HPDE6-E6E7 (cell line): ENCODE results near the gene NUTM2A.
"Not testable (repeated sequence)": the region's sequence is repeated elsewhere in the genome, so short reads cannot be mapped to it uniquely, and the experiment has no call there.

Experiments
- DNase-seq: peaks from one replicate; pipeline ENCODE4 v3.0.0; 2011; ENCODE audit warnings: missing footprints; ENCODE audit errors: extremely low spot score

Gene NUTM2A, protein sequence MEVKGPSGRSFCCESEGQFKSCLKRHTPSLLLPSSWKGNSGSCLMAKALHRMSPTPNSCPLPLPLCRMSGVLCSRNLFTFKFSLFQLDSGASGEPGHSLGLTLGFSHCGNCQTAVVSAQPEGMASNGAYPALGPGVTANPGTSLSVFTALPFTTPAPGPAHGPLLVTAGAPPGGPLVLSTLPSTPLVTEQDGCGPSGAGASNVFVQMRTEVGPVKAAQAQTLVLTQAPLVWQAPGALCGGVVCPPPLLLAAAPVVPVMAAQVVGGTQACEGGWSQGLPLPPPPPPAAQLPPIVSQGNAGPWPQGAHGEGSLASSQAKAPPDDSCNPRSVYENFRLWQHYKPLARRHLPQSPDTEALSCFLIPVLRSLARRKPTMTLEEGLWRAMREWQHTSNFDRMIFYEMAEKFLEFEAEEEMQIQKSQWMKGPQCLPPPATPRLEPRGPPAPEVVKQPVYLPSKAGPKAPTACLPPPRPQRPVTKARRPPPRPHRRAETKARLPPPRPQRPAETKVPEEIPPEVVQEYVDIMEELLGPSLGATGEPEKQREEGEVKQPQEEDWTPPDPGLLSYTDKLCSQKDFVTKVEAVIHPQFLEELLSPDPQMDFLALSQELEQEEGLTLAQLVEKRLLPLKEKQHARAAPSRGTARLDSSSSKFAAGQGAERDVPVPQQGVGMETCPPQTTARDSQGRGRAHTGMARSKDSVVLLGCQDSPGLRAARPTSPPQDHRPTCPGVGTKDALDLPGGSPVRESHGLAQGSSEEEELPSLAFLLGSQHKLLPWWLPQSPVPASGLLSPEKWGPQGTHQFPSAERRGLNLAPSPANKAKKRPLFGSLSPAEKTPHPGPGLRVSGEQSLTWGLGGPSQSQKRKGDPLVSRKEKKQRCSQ

DNA sequence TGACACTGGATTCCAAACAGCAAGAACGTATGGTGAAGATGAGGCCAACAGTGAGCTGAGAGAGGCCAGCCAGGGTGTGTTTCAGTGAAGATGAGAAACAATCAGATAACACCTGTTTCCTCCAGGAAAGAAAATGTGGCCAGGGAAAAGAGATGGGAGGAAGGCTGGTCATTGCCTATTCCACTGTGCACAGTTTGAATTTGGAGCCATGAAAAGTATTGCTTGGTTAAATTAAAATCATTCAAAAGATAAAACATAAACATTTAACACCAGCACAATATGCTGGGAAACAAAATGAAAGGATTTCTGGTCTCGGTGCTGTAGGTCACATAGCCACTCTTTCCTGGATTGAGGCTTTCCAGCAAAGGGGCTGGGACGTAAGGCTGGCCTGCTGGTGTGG, at the start of gene NUTM2A:
Gene NUTM2A (plus strand): TSS at position 301 of the 400 bp plus-strand sequence. CDS start 383 bp downstream, outside the sequence.
- DNase-seq, result not testable (repeated sequence)

DNA sequence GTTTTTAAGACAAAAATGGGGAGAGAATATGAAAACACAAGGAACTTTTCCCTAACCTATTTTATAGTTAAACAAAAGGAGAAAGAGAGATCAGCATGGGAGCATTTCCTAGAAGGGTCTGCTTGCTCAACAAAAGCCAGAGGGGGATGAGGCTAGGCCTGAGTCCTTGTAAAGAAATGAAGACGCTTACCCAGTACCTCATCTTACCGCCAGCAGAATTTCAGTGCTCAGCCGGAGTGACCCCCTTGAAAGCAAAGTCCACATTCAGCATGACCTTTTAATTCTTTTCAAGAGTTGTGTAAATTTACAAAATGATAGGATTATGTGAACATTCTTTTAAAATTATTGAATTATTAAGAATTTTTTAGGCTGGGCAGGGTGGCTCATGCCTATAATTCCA, 47.7 kb upstream of the NUTM2A start:
- DNase-seq, result not testable (repeated sequence)

DNA sequence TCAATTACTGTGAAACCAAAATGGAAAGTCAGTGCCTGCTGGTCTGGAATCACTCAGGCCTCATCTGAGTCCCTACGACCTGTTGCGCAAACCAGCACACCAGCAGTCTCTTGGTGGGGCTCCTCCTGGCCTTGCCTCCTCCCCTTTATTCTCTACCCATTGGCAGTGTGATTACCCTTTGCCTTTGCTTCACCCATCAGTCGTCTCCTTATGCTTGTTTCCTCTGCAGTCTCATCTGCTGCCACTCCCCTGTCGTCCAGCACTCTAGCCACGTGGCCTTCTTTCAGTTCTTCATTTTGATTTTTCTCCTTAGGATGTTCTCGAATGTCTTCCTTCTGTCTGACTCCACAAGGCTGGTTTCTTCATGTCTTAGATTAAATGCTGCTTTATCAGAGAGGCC, 40.8 kb upstream of the NUTM2A start:
- not testable (repeated sequence) for DNase-seq

DNA sequence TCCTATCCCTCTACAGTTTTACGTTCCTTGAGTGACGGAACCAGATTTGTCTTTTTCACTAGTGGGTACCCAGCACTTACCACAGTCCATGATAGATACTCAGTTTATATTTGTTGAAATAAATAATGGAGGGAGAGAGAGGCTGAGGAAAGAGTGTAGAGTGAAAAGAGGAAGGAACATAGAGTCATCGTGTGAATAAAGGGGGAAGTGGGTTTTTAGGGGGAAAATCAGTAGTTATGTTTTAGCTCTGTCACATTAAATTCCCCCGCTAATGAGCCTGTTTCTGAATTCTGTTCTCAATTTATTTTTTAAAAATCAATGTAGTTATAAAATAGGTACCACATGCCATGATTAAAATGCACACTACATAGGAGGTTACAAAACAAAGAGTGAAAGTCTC, 39.2 kb upstream of the NUTM2A start:
- DNase-seq, result not testable (repeated sequence)

DNA sequence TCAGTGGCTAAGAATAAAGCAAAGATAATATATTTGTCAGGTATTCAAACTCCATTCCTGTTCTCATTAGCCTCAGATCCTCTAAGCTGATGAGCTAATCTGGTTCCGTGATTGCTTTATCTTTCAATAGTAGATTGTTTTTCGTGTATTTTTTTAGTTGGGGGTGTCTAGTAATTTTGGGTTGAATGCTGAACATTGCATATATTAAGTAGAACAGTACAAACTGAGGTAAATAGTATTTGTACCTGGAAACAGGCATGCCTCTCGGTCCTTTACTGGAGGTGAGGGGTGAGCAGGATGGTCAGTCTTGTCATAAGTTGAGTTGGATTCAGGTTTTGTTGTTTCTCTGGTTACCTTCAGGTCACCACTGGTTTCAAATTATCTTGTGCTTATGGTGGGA, 37.7 kb upstream of the NUTM2A start:
- DNase-seq, result not testable (repeated sequence)

DNA sequence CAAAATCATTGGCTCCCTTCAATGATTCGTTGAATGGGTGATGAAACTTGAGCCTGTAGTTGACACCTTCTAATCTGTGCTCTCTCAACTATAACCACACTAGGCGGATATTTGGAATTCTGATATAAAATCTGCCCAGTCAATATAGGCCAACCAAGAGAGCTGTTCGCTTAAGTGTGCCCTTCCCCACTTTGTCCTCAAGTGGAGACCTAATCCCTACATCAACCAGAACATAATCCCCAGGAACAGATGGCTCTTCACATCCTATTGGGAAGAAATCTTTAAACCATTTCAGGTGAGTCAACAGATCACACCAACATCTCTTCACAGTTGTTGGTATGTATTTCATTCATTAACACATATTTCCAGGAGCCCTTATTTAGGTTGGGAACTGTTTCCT, 33.4 kb upstream of the NUTM2A start:
- not testable (repeated sequence) for DNase-seq

DNA sequence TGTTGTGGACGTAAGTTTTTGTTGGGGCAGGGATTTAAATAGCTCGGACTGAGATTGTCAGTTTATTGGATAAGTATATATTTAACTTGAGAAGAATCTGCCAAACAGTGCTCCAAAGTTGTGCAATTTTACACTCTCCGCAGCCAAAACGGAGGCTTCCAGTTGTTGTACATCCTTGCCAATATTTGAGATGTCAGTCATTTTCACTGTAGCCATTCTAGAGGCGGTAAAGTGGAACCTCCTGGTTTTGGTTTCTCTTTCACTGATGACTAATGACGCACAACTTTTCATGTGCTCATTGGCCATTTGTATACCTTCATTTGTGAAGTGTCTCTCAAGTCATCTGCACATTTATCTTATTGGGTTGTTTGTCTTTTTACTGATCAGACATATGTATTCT, 24.3 kb upstream of the NUTM2A start:
- DNase-seq, result not testable (repeated sequence)

DNA sequence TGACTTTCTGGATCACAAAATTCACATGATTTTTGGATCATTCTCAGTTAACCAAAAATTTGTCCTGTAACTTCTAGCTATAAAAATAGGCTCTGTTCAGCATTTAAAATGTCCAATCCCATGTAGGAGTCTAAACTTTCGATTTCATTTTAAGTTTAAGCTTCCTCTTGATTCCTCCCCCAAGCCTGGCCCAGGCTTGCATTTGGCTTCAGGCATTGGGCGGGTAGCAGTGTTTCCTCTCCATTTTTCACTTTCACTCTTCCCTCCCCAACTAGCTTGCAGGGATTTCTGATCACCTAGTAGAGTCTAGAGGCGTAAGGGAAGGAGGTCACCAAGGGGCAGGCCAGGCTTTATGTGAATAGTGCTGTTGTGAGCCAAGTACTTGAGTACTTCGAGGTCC, 20.4 kb upstream of the NUTM2A start:
- DNase-seq, result not testable (repeated sequence)

DNA sequence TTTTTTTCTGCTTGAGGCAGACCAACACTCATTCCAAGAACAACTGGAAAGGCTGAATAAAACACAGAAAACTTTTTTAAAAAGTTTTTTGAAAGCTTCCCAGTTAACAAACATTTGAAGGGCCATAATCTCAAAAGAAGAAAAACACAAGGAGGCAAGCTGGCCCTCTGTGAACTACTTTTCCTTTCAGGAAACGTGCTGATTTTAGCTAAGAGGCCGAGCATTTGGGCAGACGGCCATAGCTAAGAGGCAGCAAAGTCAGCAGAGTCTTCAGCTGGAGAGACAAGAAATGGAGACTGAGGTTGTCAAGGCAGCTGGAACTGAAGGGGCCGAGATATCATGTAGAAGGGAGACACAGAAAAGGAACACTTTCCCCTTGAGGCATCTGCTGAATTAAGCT, 18.3 kb upstream of the NUTM2A start:
- DNase-seq, result not testable (repeated sequence)

DNA sequence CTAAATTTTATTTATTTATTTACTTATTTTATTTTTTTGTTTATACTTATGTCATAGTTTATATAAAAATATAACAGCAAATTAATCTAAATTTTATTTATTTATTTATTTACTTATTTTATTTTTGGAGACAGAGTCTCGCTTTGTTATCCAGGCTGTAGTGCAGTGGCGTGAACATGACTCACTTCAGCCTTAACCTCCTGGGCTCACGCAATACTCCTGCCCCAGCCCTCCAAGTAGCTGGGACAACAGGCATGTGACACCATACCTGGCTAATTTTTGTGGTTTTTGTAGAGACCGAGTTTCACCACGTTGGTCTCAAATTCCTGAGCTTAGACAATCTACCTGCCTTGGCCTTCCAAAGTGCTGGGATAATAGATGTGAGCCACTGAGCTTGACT, 14.9 kb upstream of the NUTM2A start:
- not testable (repeated sequence) for DNase-seq

DNA sequence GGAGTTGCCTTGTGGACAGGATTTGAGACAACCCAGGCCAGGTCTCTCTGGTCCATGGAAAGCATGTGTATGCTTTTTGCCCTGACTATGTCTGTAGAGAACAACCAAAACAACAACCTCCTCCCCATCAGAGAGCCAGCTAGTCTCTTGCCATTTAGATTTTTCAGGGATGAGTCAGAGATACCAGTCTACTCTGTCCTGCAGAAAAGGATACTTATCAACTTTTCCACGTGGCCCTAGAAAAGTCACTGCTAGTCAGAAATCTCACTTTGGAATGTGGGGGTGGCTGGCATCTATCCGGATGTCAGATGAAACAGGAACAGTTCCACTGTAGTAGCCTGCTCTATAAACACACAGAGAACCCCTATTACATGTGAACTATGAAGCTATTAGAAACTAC, 13.4 kb upstream of the NUTM2A start:
- not testable (repeated sequence) for DNase-seq

DNA sequence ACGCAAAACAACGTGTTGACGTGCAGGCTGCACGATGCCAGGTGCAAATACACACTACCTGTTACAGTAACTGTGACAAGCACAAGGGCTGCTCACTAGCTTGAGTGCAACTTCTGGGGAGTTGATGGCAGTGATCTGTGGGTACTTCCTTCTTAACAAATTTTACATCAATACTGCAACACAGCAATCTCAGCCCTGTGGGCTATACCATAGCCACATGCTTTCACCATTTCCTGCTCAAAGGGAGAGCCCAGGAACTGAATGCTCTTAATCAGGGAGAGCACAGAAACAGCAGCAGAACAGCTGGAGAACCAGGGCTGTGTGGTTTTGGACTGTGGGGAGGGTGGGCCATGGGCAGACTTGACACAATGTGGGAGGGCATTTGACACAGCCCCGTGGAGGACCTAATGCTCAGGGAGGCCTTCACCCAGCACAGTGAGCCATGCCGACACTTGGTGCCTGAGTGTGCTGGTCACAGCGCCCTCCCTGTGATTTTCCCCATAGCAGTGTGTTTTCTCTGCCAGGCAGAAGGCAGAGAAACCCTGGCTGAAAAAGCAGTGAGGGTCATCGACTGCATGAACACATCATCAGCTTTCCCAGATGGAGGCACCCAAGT, 12.0 kb upstream of the NUTM2A start:
- DNase-seq, result not testable (repeated sequence)

DNA sequence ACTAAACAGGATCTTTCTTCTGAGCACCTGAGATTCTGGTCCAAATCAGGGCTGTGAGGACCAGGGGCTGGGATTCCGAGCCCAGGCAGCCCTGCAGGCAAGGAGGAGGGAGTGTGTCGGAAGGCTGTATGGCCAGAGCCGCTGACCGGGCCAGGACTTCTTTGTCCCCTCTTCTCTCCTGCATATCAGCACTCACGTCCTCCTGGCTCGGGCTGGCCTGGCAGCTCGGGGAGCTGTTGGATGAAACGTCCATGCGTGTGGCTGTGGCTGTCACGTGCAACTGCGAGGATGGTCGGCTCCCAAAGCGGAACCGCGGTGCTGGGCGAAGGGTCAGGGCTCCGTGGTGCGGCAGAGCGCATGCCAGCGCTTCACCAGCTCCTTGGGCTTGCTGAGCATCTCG, 11.4 kb upstream of the NUTM2A start:
- not testable (repeated sequence) for DNase-seq

DNA sequence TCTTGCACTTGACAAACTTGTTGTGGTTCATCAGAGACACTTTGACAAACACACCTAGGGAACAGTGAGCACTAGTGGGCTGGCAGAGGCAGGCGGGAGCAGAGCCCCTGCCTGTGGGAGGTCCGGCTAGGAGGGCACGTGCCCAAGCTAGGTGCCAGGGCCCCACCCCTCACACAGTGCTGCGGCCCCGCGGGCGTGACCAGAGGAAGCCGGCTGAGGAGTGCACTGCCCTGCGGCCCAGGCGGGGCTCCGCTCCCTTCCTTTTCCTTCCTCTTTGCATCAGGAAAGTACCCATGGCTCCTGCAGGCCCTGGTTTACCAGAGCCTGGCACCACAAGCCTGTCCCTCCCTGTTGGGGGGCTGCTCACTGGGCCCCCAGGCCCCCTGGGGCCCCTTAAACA, 9.1 kb upstream of the NUTM2A start:
- DNase-seq, result not testable (repeated sequence)

DNA sequence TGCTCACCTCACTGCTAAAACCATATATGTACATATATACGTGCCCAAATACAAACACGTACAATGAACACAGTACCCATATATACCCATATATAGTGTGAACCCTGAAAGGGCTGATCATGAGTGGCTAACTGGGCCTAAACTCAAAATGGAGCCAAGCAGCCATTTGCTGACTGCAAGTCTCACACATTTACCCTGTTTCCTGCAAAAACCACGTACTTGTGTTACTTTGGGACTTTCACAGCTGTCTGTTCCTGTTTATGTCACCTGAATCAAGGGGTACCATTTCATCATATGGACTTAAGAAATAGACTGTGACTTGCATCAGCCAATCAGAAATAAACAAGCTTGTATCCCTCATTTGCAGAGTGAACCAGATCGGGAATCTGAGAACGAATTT, 5.9 kb upstream of the NUTM2A start:
- DNase-seq, result not testable (repeated sequence)

DNA sequence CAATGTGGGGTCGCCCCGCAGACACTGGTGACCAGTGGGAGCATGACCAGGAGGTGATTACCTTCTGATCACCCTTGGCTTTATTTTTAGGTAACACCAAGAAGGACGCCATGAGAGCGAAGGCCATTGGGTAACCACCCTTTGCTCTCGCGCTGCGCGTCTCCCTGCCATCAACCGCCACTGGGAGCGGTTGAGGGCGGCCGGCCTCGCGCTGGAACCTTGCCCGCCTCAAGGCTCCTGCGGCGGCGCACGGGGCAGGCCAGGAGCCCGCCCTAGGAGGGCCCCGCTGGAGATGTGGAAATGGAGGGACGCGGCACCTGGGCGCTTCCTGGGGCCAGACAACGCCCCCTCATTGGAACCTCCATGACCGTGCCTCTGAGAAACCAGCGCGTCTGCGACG, 2.5 kb upstream of the NUTM2A start:
- not testable (repeated sequence) for DNase-seq

DNA sequence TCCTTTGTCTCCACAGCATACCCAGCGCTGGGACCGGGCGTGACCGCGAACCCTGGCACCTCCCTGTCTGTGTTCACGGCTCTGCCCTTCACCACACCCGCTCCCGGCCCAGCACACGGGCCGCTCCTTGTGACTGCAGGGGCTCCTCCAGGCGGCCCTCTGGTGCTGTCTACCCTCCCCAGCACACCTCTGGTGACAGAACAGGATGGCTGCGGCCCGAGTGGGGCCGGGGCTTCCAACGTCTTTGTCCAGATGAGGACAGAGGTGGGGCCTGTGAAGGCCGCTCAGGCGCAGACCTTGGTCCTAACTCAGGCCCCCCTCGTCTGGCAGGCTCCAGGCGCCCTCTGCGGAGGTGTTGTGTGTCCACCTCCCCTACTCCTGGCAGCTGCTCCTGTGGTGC, 3.0 kb downstream of the NUTM2A start:
- DNase-seq, result not testable (repeated sequence)

DNA sequence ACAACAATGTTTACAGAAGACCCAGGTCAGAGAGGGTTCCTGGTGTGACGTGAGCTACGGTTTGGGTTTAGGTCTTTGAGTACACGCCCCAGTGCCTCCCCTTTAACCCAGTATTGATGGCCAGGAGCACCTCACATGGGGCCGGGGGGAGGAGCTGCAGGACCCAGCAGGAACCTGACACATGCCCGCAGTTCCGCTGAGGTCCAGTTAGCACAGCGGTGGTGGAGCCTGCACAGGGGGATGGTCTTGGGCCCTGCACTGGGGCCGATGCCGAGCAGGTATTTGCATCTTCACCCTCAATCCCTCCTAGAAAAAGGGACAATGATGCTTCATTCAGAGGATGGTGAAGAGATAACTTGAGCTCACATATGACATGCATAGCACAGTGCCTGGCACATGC, 4.0 kb downstream of the NUTM2A start:
- not testable (repeated sequence) for DNase-seq

DNA sequence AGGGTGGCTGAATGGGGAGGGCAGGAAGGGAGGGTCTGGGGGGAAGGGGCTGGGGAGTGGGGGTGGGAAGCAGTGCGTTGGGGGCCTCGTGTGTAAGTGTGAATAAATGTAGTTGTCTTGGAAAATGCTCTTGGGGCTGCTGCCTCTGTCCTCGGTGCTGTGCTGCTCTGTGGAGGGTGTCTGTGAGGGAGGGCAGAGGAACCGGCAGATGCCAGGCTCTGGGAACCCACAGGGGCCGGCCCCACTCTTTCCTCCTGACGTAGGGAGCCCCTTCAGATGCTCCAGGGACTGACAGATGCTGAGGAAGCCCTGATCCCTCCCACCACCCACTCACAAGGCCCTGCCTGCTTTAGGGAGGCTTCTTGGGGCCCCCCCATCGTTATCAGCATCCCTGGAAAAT, 9.6 kb downstream of the NUTM2A start:
- not testable (repeated sequence) for DNase-seq

DNA sequence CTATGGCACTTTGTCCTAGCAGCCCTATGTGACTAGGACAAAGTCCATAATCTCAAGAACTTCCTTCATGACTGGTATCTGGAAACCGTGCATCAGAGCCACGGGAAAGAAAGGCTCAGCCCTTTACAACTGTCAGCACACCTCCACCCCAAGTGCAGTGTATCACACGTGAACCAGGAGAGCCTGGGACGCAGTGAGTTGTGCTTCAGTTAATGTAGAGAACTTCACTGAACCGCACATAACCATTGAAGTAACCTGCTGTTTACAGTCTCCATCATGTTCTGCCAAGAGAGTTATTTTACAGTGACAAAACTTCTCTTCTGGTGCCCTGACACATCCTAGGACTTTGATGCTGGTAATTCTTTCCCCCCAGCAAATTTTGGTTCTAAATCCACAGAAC, 12.0 kb downstream of the NUTM2A start:
- not testable (repeated sequence) for DNase-seq

DNA sequence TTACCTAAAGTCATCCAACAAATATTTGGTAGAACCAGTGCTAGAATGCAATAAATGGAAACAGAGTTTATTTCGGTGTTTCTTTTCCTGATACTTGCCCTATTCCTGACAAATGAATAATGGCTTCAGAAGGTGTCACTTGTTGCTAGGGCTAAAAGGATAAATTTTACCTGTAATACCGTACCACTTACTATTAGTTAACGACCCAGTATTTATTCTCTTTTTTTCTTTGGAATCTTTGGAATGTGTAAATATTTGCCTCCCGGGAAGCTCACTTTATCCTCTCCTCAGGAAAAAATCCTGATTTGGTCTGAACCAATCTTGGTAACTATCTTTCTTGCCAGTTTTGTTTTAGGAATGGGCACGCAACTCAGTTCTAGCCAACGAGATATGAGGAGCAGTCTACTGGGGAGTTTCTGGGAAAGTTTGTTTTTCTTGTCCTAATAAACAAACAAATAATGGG, 14.1 kb downstream of the NUTM2A start:
- not testable (repeated sequence) for DNase-seq

DNA sequence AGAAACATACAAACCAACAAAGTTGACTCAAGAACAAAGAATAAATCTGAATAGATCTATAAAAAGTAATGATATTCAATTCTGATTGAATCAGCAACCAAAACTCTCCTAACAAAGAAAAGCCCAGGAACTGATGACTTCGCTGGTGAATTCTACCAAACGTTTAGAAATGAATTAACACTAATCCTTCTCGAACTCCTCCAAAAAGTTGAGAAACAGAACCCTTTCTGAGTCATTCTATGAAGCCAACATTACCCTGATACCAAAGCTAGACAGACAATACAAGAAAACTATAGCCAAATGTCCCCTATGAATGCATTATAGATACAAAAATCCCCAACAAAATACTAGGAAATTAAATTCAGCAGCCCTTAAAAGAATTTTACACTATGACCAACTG, 16.9 kb downstream of the NUTM2A start:
- not testable (repeated sequence) for DNase-seq
